Measurements from ENCODE around the gene ALG2.

DNA sequence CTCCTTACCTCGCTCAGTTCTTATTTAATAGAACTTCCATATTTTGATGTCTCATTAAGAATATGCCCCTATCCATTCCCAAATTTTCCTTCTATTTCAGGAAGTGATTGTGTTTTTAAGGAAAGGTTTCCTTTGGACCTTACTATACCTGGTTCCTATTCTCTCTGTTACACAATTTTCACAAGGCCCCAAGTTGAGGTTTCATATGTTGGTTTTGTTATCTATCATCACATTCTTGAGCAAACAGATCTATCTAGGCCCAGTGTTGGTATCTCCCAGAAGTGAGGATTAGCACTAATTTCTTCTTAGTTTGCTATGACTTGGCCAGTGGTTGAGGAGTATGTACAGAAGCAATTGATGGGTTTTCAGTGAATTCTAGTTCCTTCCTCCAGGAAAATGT, 41.5 kb downstream of the ALG2 start:
- TF ChIP-seq, protein P1, sequence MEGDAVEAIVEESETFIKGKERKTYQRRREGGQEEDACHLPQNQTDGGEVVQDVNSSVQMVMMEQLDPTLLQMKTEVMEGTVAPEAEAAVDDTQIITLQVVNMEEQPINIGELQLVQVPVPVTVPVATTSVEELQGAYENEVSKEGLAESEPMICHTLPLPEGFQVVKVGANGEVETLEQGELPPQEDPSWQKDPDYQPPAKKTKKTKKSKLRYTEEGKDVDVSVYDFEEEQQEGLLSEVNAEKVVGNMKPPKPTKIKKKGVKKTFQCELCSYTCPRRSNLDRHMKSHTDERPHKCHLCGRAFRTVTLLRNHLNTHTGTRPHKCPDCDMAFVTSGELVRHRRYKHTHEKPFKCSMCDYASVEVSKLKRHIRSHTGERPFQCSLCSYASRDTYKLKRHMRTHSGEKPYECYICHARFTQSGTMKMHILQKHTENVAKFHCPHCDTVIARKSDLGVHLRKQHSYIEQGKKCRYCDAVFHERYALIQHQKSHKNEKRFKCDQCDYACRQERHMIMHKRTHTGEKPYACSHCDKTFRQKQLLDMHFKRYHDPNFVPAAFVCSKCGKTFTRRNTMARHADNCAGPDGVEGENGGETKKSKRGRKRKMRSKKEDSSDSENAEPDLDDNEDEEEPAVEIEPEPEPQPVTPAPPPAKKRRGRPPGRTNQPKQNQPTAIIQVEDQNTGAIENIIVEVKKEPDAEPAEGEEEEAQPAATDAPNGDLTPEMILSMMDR (IDR thresholded peaks at IDR 0.05) = no peak
- no peak for TF ChIP-seq POLR2A (IDR thresholded peaks at IDR 0.05)

Measured in heart left ventricle (tissue), 13 donors.